PC-3 (cell line): ENCODE results near the gene RGL3.

Experiments used
- EZH2 ChIP-seq: fragments of 300-600 bp; sonication (generic); IDR thresholded peaks from one replicate; pipeline ENCODE4 v1.6.1; 2017; ENCODE audit warnings: antibody characterized with exemption, mild to moderate bottlenecking, low read length; ENCODE audit not compliant: unreplicated experiment
- TF ChIP-seq, protein P1 (sequence below): fragments of 300-600 bp; sonication (generic); conservative IDR thresholded peaks from 2 replicates; pipeline ENCODE4 v1.5.1; 2017; ENCODE audit warnings: antibody characterized with exemption, low read depth, mild to moderate bottlenecking, low read length

DNA sequence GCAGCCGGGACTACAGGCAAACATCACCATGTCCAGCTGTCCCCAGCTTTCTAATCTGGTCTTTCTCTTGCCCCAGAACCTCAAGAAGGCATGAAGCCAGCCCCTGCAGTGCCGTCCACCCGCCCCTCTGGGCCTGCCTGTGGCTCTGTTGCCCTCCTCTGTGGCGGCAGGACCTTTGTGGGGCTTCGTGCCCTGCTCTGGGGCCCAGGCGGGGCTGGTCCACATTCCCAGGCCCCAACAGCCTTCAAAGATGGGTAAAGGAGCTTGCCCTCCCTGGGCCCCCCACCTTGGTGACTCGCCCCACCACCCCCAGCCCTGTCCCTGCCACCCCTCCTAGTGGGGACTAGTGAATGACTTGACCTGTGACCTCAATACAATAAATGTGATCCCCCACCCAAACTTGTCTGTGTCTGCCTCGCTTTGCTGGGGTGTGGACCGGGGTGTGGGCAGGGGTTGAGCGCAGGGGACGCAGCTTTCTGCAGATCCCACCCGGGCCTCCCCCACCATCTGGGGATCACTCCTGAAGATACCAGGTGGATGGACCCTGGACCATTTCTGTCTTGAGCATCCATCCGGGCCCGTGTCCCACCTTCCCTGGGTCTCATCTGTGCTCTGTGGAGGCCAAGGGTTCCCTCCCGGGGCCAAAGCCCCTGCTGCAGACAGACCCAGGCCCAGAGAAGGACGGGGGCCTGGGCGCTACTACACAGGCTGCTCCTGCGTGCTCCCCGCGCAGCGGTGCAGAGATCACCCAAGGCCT, 31.6 kb upstream of the RGL3 start:
- TF ChIP-seq, protein P1, sequence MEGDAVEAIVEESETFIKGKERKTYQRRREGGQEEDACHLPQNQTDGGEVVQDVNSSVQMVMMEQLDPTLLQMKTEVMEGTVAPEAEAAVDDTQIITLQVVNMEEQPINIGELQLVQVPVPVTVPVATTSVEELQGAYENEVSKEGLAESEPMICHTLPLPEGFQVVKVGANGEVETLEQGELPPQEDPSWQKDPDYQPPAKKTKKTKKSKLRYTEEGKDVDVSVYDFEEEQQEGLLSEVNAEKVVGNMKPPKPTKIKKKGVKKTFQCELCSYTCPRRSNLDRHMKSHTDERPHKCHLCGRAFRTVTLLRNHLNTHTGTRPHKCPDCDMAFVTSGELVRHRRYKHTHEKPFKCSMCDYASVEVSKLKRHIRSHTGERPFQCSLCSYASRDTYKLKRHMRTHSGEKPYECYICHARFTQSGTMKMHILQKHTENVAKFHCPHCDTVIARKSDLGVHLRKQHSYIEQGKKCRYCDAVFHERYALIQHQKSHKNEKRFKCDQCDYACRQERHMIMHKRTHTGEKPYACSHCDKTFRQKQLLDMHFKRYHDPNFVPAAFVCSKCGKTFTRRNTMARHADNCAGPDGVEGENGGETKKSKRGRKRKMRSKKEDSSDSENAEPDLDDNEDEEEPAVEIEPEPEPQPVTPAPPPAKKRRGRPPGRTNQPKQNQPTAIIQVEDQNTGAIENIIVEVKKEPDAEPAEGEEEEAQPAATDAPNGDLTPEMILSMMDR, result no peak
- TF ChIP-seq EZH2, result no peak
